ENCODE results near the gene MED25.

DNA sequence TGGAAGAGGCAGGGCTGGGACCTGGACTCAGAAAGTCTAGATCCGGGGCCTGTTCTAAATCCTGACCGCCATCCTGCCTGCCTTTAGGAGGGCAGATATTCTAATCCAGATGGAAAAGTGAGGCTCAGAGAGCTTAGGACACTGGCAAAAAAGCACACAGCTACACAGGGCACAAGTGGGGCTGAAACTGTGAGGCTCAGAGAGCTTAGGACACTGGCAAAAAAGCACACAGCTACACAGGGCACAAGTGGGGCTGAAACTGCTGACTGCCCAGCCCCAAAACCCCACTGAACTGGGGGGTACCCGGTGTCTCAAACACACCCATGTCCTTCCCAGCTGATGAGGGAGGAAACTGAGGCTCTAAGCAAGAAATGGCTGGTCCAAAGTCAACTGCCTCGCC is 57.1 kb downstream of the MED25 start:
- TF ChIP-seq, protein P1, sequence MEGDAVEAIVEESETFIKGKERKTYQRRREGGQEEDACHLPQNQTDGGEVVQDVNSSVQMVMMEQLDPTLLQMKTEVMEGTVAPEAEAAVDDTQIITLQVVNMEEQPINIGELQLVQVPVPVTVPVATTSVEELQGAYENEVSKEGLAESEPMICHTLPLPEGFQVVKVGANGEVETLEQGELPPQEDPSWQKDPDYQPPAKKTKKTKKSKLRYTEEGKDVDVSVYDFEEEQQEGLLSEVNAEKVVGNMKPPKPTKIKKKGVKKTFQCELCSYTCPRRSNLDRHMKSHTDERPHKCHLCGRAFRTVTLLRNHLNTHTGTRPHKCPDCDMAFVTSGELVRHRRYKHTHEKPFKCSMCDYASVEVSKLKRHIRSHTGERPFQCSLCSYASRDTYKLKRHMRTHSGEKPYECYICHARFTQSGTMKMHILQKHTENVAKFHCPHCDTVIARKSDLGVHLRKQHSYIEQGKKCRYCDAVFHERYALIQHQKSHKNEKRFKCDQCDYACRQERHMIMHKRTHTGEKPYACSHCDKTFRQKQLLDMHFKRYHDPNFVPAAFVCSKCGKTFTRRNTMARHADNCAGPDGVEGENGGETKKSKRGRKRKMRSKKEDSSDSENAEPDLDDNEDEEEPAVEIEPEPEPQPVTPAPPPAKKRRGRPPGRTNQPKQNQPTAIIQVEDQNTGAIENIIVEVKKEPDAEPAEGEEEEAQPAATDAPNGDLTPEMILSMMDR (IDR thresholded peaks at IDR 0.05; ENCODE audit: insufficient read depth, low read depth, low read length) = no peak
- no peak for TF ChIP-seq EZH2 (IDR thresholded peaks at IDR 0.05; ENCODE audit: insufficient read depth, low read length)
